Activated CD4-positive, CD25-positive, alpha-beta regulatory T cell treated with anti-CD3 and anti-CD28 coated beads, Interleukin-2, amount 50 U/mL, for 16 hours (primary cell): ENCODE results near the gene FXYD2.

Experiments
- DNase-seq: peaks from one replicate; pipeline ENCODE4 v3.0.0-alpha.2; 2020; ENCODE audit warnings: low read depth, low spot score

Gene FXYD2

GRCh38 chr11:117796872-117797529 lies 27.5 kb downstream of the FXYD2 start, which contains the start of gene DSCAML1:
TSS of gene DSCAML1 (minus strand) at chr11:117797216. CDS start at chr11:117797079, 137 bp downstream.
- DNase-seq: no peak

- DNase-seq: no peak
Measured at GRCh38 chr11:117796456-117796871, 28.1 kb downstream of the FXYD2 start.

- no peak for DNase-seq
Measured at GRCh38 chr11:117795638-117796455, 28.7 kb downstream of the FXYD2 start.

- DNase-seq: no peak
Measured at GRCh38 chr11:117794772-117795629, 29.5 kb downstream of the FXYD2 start.

- no peak for DNase-seq
Measured at GRCh38 chr11:117794135-117794534, 30.4 kb downstream of the FXYD2 start.

- no peak for DNase-seq
Measured at GRCh38 chr11:117793583-117793982, 31.0 kb downstream of the FXYD2 start.

- DNase-seq: no peak
Measured at GRCh38 chr11:117792992-117793391, 31.6 kb downstream of the FXYD2 start.

GRCh38 chr11:117792241-117792640 lies 32.3 kb downstream of the FXYD2 start:
- DNase-seq: no peak

GRCh38 chr11:117790279-117790678 lies 34.3 kb downstream of the FXYD2 start:
- no peak for DNase-seq

GRCh38 chr11:117789241-117789640 lies 35.3 kb downstream of the FXYD2 start:
- no peak for DNase-seq

- no peak for DNase-seq
Measured at GRCh38 chr11:117786135-117786870, 38.2 kb downstream of the FXYD2 start.

GRCh38 chr11:117782101-117782500 lies 42.4 kb downstream of the FXYD2 start:
- DNase-seq: no peak

- no peak for DNase-seq
Measured at GRCh38 chr11:117781627-117782026, 42.9 kb downstream of the FXYD2 start.

- no peak for DNase-seq
Measured at GRCh38 chr11:117780456-117780855, 44.1 kb downstream of the FXYD2 start.

GRCh38 chr11:117774553-117774952 lies 50.0 kb downstream of the FXYD2 start:
- DNase-seq: no peak

- no peak for DNase-seq
Measured at GRCh38 chr11:117772360-117772759, 52.2 kb downstream of the FXYD2 start.

GRCh38 chr11:117771841-117772240 lies 52.7 kb downstream of the FXYD2 start:
- no peak for DNase-seq

GRCh38 chr11:117771197-117771596 lies 53.3 kb downstream of the FXYD2 start:
- no peak for DNase-seq

GRCh38 chr11:117770061-117770460 lies 54.5 kb downstream of the FXYD2 start:
- no peak for DNase-seq
